Measurements from ENCODE around the gene ARHGEF18.

Gene ARHGEF18

DNA sequence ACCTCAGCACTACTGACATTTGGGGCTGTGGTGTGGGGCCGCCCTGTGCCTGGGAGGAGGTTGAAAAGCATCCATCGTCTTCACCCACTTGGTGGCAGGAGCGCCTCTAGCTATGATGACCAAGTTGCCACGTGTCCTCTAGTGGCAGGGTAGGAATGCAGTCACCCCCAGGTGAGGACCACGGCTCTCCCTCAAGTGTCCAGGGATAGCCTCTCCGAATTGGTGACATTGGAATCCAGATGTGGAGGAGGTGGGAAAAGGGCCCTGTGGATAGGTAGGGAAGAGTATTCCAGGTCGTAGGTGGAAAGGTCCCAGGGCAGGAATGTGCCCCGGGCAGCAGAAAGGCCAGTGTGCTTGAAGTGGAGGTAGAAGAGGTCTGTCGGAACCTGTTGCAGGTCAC, 37.6 kb downstream of the ARHGEF18 start:
- no peak for DNase-seq

DNA sequence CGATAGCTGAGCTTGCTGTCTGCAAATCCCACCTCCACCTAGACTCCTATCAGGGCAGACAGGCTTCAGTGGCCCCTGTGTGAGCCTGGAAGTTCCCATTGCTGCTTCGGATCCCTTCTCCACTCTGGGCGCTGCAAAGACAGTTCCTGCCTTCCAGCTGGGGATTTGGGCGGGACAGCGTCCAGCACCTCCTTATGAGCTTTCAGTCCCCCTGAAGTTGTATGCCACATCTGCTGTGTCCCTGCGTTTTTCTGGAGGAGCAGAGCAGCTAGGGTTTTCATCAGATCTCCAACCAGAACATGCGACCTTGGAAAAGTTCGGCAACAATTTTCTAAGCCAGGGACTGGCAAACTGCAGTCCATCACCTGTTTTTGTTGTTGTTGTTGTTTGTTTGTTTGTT, 38.0 kb downstream of the ARHGEF18 start:
- DNase-seq = no peak

DNA sequence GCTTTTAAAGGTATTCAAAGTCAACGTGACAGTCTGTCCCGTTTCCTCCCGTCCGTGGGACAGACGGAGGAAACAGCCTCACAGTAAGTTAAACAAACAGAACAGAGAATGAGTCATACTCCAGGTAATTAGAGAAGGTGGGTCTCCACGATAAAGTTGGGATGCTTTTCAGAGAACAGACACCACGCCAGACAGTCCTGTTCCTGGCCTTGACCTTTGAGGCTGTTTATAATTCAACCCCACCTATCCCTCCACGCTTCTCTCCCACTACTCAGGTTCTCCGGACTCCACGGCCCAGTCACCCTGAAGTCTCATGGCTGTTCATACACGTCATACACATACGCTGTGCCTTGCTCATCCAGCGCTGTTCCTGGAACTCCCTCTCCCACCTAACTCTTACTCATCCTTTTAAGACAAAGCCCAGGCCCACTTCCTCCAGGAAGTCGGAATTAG, 42.5 kb downstream of the ARHGEF18 start:
- DNase-seq = peak; percentile 25

DNA sequence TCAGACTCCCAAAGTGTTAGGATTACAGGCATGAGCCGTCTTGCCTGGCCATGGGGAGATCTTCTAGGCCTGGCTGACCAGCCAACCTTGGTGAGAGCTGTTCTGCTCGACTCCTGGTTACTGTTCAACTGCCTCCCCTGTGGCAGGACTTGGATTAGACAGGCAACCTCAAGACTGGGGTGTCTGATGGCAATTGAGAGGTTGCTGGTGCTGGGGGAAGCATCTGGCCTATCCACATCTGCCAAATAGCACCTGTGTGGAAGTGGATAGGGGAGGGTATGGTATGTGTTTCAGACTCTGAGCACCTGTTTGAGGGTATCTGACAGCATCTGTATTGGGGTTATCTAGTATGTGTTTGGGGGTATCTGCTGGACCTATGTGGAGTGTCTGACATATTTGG, 44.7 kb downstream of the ARHGEF18 start:
- no peak for DNase-seq

DNA sequence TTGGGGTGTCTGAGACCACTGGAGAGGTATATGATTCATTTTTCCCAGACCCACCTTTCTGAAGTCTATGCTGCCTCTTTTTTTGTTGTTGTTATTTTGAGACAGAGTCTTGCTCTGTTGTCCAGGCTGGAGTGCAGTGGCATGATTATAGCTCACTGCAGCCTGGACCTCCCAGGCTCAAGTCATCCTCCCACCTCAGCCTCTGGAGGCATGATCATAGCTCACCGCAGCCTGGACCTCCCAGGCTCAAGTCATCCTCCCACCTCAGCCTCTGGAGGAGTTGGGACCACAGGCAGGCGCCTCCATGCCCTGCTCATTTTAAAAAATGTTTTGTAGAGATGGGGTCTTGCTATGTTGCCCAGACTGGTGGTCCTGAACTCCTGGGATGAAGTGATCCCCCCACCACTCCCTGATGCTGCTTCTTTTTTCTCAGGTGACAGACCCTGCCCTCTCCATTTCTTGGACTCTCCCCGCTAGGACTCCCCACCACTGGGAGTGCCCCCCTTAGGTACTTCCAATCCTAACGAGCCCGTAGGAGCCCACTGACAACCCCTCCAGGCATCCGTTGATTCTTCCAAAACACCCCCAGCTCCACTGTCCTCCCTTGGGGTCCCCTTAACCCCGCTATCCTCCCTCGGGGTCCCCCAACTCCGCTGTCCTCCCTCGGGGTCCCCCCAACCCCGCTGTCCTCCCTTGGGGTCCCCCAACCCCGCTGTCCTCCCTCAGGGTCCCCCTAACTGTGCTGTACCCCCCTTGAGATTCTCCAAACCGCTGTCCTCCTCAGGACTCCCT, 45.4 kb downstream of the ARHGEF18 start:
- DNase-seq = no peak

DNA sequence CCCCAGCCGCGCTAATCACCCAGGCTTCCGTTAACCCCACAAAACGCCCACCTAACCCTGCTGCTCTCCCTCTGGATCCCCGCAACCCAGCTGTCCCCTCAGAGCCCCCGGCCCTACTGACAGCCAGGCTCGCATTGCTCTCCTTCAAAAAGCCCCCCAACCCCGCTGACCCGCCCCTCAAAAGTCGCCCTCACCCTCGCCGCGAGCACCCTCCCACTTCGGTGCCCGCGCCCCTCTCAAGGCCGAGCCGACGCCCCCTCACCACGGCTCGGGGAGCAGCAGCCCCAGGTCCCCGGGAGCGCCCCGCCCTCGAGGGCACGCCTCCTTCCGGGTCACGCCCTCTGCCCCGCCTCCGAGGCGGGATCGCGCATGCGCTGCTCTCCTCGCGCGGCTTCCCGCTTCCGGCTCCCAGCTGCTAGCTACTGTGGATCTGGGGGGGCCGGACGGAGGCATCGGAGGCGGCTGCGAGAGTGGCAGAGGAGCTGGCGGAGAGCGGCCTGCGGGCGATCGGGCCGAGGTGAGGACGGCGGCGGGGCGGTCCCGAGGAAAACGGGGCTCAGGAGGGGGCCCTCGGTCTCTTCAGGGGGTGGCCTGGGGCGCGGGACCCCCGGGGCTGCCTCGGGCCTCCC, 46.1 kb downstream of the ARHGEF18 start:
- DNase-seq = peak; percentile 76

DNA sequence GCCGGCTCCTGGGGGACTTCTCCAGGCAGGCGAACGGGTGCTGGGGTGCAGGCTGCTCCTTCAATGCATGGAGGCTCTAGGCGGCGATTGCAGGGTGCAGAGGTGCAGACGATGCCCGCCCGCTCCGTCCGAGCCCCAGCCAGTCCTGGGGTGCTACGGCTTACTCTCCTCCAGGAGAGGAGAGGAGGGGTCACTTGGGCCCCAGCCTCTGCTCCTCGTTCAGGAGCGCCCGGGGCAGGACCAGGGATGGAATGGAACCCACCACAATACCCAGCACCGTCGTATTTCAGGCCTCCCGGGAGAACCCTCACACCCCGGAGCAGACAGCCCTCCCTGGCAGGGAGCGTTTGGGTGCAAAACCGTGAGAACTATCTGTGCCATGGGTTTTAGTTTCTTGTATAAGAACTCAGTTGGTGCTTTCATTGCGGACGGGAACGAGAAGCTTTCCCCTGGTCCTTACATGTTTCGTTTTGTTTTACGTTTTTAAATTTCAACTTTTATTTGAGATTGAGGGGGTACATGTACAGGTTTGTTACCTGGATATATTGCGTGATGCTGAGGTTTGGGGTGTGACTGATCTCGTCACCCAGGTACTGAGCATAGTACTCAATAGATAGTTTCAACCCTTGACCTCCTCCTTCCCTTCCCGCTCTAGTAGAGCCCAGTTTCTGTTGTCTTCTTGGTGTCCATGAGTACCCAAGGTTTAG, 46.8 kb downstream of the ARHGEF18 start:
- DNase-seq = no peak

DNA sequence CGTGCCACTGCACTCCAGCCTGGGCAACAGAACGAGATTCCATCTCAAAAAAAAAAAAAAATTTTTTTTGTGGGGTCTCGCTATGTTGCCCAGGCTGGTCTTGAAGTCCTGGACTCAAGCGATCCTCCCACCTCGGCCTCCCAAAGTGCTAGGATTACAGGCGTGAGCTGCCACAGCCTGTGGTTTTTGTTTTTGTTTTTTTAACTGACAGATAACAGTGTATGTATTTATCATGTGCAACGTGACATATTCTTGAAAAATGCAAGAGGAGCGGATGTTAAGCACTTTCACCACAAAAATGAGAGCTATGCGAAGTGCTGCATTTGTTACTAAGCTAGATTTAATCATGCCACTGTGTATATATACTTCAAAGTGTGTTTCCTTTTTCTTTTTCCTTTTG, 49.0 kb downstream of the ARHGEF18 start:
- peak; percentile 81 for DNase-seq

Data from kidney glomerular epithelial cell (primary cell).